Kidney (tissue), 14 donors: Measurements from ENCODE around the gene HHAT. TPM values are rescaled to one million over a fixed set of nuclear protein-coding genes. Genes with fewer than 3 reads are reported as not detected.

Source experiments
- DNase-seq, 5 donors: peaks; one replicate each; pipeline ENCODE4 v3.0.0-alpha.2; 2013 to 2020
- FAIRE-seq: peaks from 2 replicates; lab custom pipeline; 2012; peaks lifted over from hg19 to GRCh38; lab: Jason Lieb, UNC
- H3K27ac ChIP-seq, 2 donors: one replicate each; pipeline ENCODE4 v1.7.0; 2013; ENCODE audit warnings: low read depth in 2 of 2, low read length in 2 of 2, inconsistent platforms in 1 of 2
- H3K27me3 ChIP-seq: one replicate; pipeline ENCODE4 v1.7.1; 2013; ENCODE audit warnings: low read length, inconsistent platforms; ENCODE audit not compliant: control insufficient read depth, insufficient read depth
- H3K36me3 ChIP-seq, 3 donors: one replicate each; pipeline versions ENCODE4 v1.7.0 to v1.7.1; 2013; ENCODE audit warnings: low read length in 3 of 3, control low read depth in 1 of 3, inconsistent platforms in 1 of 3; ENCODE audit not compliant: insufficient read depth in 3 of 3, control insufficient read depth in 2 of 3
- H3K4me1 ChIP-seq, 3 donors: one replicate each; pipeline versions ENCODE4 v1.7.0 to v1.7.1; 2013; ENCODE audit warnings: low read length in 3 of 3, inconsistent platforms in 1 of 3, low read depth in 1 of 3; ENCODE audit not compliant: control insufficient read depth in 2 of 3, insufficient read depth in 2 of 3
- H3K4me3 ChIP-seq, 3 donors: one replicate each; pipeline versions ENCODE4 v1.7.0 to v1.8.1; 2013; ENCODE audit warnings: low read length in 3 of 3, control low read depth in 1 of 3, inconsistent platforms in 1 of 3
- H3K9ac ChIP-seq, 3 donors: one replicate each; pipeline versions ENCODE4 v1.7.0 to v1.7.1; 2013; ENCODE audit warnings: low read length in 3 of 3, control low read depth in 1 of 3, inconsistent platforms in 1 of 3
- H3K9me3 ChIP-seq, 3 donors: one replicate each; pipeline versions ENCODE4 v1.7.0 to v1.7.1; 2013; ENCODE audit warnings: low read length in 3 of 3, control low read depth in 1 of 3, inconsistent platforms in 1 of 3; ENCODE audit not compliant: control insufficient read depth in 2 of 3, insufficient read depth in 1 of 3
- CTCF ChIP-seq: IDR thresholded peaks from 3 replicates; pipeline ENCODE4 v1.5.1; 2012; ENCODE audit warnings: mild to moderate bottlenecking, moderate library complexity, borderline replicate concordance; ENCODE audit not compliant: insufficient read depth; ENCODE audit errors: extremely low read depth
- intact Hi-C: fragments of 100-400 bp; cut with DNase I; formaldehyde crosslinking; loops from one replicate; pipeline ENCODE4 v1.11.1; 2022
- polyA plus RNA-seq: library from polyadenylated mRNA; stranded (reverse); fragments of 350-450 nt; fragmentation: Illumina TruSeq; extraction: RNeasy Lipid Tissue Mini Kit (QIAGEN cat#74804); gene quantifications from one replicate; pipeline ENCODE4 v1.2.3, GENCODE V29; 2014; ENCODE audit warnings: low read depth, low replicate concordance; ENCODE audit not compliant: insufficient read depth
- total RNA-seq: library from RNA; stranded (reverse); fragmentation: NEBNext Ultra II Directional; extraction: Animal tissue kit (Norgen Biotek cat#: 25700); gene quantifications from one replicate; pipeline ENCODE4 v1.2.1, GENCODE V29; 2021
- donor health status: control.
- donor health status: control.
- donor health status: control.
- donor health status: control.
- donor health status: control.
- donor health status: DM: yes; HTN: yes; CAD: no.
- donor health status: Normal renal cell carcinoma (clear cell type).

Gene HHAT
- total and polyA plus RNA-seq, 2 donors from 2014 or later = 5.5 to 9.7 TPM

GRCh38 chr1:210490781-210491180, 162.1 kb downstream of the HHAT start:
- TF ChIP-seq CTCF = no peak
- H3K36me3 ChIP-seq = no peaks in the 10 kb centered on the region
- no peaks in the 10 kb centered on the region for H3K27me3 ChIP-seq
- no peak for FAIRE-seq
- intact Hi-C loops = no loop called here
- H3K27ac ChIP-seq = no peak overlapping the region
- DNase-seq = no peak
- no peak overlapping the region for H3K4me3 ChIP-seq
- H3K4me1 ChIP-seq = no peaks in the 10 kb centered on the region
- H3K9me3 ChIP-seq = no peaks in the 10 kb centered on the region
- no peak overlapping the region for H3K9ac ChIP-seq

- Histone ChIP-seq H3K9me3 (no peaks in the 10 kb centered on the region), H3K9ac (no peak overlapping the region), H3K4me3 (no peak overlapping the region), H3K27me3 (no peaks in the 10 kb centered on the region), H3K27ac (no peak overlapping the region), H3K4me1 (no peaks in the 10 kb centered on the region), H3K36me3 (no peaks in the 10 kb centered on the region)
- no peak for TF ChIP-seq CTCF
- no peak for DNase-seq
- intact Hi-C loops = no loop called here
- FAIRE-seq = no peak
Observed at GRCh38 chr1:210496063-210496462, 167.4 kb downstream of the HHAT start.

- H3K9ac ChIP-seq = no peak overlapping the region
- no peak overlapping the region for H3K4me3 ChIP-seq
- intact Hi-C loops = no loop called here
- H3K4me1 ChIP-seq = no peaks in the 10 kb centered on the region
- H3K9me3 ChIP-seq = no peaks in the 10 kb centered on the region
- FAIRE-seq = no peak
- no peak for DNase-seq
- no peak for TF ChIP-seq CTCF
- no peaks in the 10 kb centered on the region for H3K27me3 ChIP-seq
- no peak overlapping the region for H3K27ac ChIP-seq
- H3K36me3 ChIP-seq = no peaks in the 10 kb centered on the region
Observed at GRCh38 chr1:210499956-210500355, 171.3 kb downstream of the HHAT start.

- TF ChIP-seq CTCF = no peak
- H3K4me3 ChIP-seq = no peak overlapping the region
- FAIRE-seq = no peak
- H3K27me3 ChIP-seq = no peaks in the 10 kb centered on the region
- no peak overlapping the region for H3K27ac ChIP-seq
- no peaks in the 10 kb centered on the region for H3K36me3 ChIP-seq
- no peak overlapping the region for H3K9ac ChIP-seq
- no peaks in the 10 kb centered on the region for H3K4me1 ChIP-seq
- no peaks in the 10 kb centered on the region for H3K9me3 ChIP-seq
- DNase-seq = no peak
- intact Hi-C loops = no loop called here
Observed at GRCh38 chr1:210500831-210501230, 172.1 kb downstream of the HHAT start.
